C4-2B (cell line): ENCODE measurements around the gene HAPLN1.

Experiments used
- H3K27ac ChIP-seq: fragments of 450-650 bp; 2 replicates; pipeline ENCODE4 v1.5.1; 2017
- ZFX ChIP-seq: fragments of 450-650 bp; IDR thresholded peaks from 2 replicates; pipeline ENCODE4 v1.6.1; 2017
- TF ChIP-seq, protein P1 (sequence below): fragments of 450-650 bp; conservative IDR thresholded peaks from 2 replicates; pipeline ENCODE4 v1.5.1; 2017; ENCODE audit warnings: mild to moderate bottlenecking

HAPLN1 gene

DNA sequence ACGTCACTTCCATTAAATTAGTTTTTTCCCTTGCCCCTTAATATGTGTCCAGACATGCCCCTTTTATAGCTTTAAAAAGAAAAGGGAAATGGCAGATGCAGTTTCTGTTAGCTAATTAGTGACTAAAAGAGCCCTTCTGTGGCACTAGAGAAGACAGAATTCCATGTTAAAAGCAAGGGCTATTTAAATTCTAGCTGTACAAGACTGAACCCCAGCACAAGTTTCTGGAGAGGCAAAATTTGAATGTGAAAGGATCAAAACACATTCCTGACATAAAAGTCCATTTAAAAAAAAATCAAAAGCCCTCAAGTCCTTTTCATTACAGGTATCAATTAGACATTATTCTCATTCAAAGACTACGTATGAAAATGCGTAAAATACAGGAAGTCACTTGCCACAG lies 78.7 kb downstream of the HAPLN1 start:
- no peak overlapping the region for H3K27ac ChIP-seq
- no peak for TF ChIP-seq ZFX
- TF ChIP-seq, protein P1, sequence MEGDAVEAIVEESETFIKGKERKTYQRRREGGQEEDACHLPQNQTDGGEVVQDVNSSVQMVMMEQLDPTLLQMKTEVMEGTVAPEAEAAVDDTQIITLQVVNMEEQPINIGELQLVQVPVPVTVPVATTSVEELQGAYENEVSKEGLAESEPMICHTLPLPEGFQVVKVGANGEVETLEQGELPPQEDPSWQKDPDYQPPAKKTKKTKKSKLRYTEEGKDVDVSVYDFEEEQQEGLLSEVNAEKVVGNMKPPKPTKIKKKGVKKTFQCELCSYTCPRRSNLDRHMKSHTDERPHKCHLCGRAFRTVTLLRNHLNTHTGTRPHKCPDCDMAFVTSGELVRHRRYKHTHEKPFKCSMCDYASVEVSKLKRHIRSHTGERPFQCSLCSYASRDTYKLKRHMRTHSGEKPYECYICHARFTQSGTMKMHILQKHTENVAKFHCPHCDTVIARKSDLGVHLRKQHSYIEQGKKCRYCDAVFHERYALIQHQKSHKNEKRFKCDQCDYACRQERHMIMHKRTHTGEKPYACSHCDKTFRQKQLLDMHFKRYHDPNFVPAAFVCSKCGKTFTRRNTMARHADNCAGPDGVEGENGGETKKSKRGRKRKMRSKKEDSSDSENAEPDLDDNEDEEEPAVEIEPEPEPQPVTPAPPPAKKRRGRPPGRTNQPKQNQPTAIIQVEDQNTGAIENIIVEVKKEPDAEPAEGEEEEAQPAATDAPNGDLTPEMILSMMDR, result no peak

- TF ChIP-seq ZFX, result no peak
- TF ChIP-seq, protein P1, result no peak
- H3K27ac ChIP-seq, result no peak overlapping the region
These were observed 80.7 kb downstream of the HAPLN1 start for GRCh38 chr5:83639911-83640310.

GRCh38 chr5:83636156-83636555 lies 84.5 kb downstream of the HAPLN1 start:
- TF ChIP-seq ZFX, result no peak
- TF ChIP-seq, protein P1, result no peak
- no peak overlapping the region for H3K27ac ChIP-seq

DNA sequence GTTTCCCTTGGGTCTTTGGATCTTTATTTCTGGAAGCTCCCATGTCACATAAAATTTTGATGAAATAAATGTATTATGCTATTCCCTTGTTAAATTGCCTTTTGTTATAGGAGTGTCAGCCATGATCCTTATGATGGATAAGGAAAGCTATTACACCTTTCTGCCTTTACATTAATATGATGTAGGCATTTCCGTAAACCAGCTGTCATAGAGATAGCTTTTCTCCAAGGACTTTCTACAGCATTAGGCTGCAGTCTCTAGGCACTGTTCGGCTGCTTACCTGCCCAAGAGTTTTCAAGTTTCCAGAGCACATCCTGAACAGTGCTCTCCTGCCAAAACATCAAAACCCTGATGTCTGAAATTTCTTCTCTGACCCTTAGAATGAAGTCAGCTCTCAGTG lies 87.4 kb downstream of the HAPLN1 start:
- TF ChIP-seq, protein P1, result no peak
- TF ChIP-seq ZFX, result no peak
- H3K27ac ChIP-seq, result no peak overlapping the region

DNA sequence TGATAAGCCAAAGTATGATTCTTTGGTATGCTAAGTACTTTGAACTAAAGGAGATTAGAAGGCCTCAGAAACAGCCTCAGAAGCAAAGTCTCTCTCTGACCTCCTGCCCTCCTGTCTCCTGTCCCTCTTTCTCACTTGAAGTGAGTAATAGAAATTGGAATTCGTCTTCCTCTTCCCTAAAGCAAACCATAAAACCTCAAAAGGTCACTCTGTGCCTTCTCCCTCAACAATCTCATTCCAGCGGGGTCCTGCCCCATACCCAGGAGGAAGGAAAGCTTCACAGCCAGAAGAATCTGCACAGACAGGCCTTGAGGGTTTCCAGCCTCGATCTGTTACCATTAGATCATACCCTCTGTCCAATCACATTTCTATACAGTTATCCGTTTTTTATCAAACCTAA lies 87.8 kb downstream of the HAPLN1 start:
- no peak overlapping the region for H3K27ac ChIP-seq
- no peak for TF ChIP-seq ZFX
- TF ChIP-seq, protein P1, result no peak

- H3K27ac ChIP-seq, result no peak overlapping the region
- TF ChIP-seq ZFX, result no peak
- TF ChIP-seq, protein P1, result no peak
These were observed 92.3 kb downstream of the HAPLN1 start for GRCh38 chr5:83628360-83628759.

DNA sequence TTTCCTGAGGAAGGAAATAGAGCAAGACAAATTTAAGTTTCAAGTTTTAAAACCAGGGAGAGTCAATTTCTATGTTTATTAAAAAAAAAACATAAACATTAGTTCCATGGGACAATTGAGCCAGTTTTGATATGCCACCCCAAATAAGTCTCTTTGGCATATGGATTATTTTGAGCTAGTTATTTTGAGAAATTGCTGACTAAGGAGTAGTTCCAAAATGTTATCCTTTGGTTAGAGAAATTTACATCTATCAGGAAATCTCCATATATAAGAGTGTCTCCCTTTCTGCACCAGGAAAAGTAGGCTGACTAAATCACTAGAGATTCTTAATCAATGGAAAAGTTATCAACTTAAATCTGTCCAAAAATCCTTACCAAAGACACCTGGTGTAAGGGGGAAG lies 105.8 kb downstream of the HAPLN1 start:
- TF ChIP-seq, protein P1, result no peak
- TF ChIP-seq ZFX, result no peak
- no peak overlapping the region for H3K27ac ChIP-seq

DNA sequence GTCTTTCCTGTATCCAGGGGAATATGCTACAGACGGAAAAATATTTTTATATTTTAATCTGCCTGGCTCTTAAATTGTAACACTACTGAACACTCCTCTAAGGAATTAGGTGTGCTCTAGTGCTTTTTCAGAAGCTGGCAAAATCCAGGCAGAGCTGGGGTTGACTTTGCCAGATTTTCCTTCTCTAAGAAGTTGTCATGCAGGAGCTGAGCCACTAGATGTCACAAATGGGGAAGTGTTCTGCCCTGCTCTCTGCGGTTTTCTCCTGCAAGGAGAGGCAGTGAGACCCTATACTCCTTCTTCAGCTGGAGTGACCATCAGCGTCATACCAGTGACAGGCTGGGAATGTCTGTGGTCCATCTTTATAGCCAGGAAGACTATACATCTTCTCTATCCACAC lies 112.5 kb downstream of the HAPLN1 start:
- no peak overlapping the region for H3K27ac ChIP-seq
- TF ChIP-seq, protein P1, result peak; percentile 67
- no peak for TF ChIP-seq ZFX
